Sigmoid colon (tissue), 4 donors: Measurements from ENCODE around the gene PLEKHM2.

Source experiments
- CTCF ChIP-seq, 4 experiments: fragments of 450-650 bp in 3 of 4; fragments of 200-600 bp in 1 of 4; IDR thresholded peaks; one replicate each; pipeline ENCODE4 v1.5.1; 2016 to 2019; ENCODE audit warnings: antibody characterized with exemption in 4 of 4, mild to moderate bottlenecking in 3 of 4, moderate library complexity in 2 of 4
- EP300 ChIP-seq, 4 donors: sonication (generic); formaldehyde crosslinking; IDR thresholded peaks; one replicate each; pipeline ENCODE4 v1.6.1; 2017; ENCODE audit warnings: antibody characterized with exemption in 4 of 4
- POLR2A ChIP-seq, 2 donors: fragments of 450-650 bp; IDR thresholded peaks; one replicate each; pipeline ENCODE4 v1.6.1; 2016; ENCODE audit warnings: antibody characterized with exemption in 2 of 2, mild to moderate bottlenecking in 2 of 2, moderate library complexity in 2 of 2

GRCh38 chr1:15636436-15636835 lies 47.7 kb upstream of the PLEKHM2 start:
- TF ChIP-seq POLR2A (IDR thresholded peaks at IDR 0.05) (no peak), CTCF (IDR thresholded peaks at IDR 0.05) (no peak), EP300 (IDR thresholded peaks at IDR 0.05) (no peak)
